Stomach smooth muscle (tissue), 2 donors: ENCODE data around the gene DCTN2.
A peak's percentile ranks its signal among the peaks of the same experiment; 100 is the strongest.

Experiments
- H3K27ac ChIP-seq: one replicate; pipeline ENCODE4 v1.7.0; 2013; ENCODE audit warnings: mild to moderate bottlenecking, low read length, inconsistent platforms
- H3K27me3 ChIP-seq, 2 donors: one replicate each; pipeline ENCODE4 v1.7.0; 2013; ENCODE audit warnings: low read length in 2 of 2; ENCODE audit not compliant: insufficient read depth in 2 of 2, control insufficient read depth in 1 of 2
- H3K36me3 ChIP-seq, 2 donors: one replicate each; pipeline ENCODE4 v1.7.0; 2013; ENCODE audit warnings: low read length in 2 of 2; ENCODE audit not compliant: control insufficient read depth in 2 of 2, insufficient read depth in 2 of 2
- H3K4me1 ChIP-seq: one replicate; pipeline ENCODE4 v1.7.0; 2013; ENCODE audit warnings: low read length; ENCODE audit not compliant: control insufficient read depth, insufficient read depth
- H3K4me3 ChIP-seq, 2 donors: one replicate each; pipeline ENCODE4 v1.7.0; 2013; ENCODE audit warnings: low read length in 2 of 2
- H3K9ac ChIP-seq, 2 donors: one replicate each; pipeline ENCODE4 v1.7.0; 2013; ENCODE audit warnings: low read length in 2 of 2, mild to moderate bottlenecking in 1 of 2
- H3K9me3 ChIP-seq, 2 donors: one replicate each; pipeline ENCODE4 v1.7.0; 2013; ENCODE audit warnings: low read length in 2 of 2; ENCODE audit not compliant: control insufficient read depth in 2 of 2
- donor health status: healthy.
- donor health status: Pancreatic carcinoma.

The DCTN2 gene

DNA sequence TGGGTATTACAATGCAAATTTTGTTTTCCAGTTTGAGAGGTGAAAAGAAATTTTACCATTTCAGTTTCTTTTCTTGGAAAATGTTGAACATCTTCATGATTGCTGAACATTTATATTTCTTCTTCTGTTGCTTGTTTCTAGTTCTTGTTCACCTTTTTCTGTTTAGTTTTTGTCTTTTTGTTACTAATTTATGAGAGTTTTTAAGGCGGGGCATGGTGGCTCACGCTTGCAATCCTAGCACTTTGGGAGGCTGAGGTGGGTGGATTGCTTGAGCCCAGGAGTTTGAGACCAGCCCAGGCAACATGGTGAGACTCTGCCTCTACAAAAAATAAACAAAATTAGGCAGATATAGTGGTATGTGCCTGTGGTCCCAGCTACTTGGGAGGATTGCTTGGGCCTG lies 13.5 kb upstream of the DCTN2 start:
- H3K27me3 ChIP-seq: peaks cover 0 to 2% of the 10 kb centered on the region in 2 donors
- no peaks in the 10 kb centered on the region for H3K36me3 ChIP-seq

DNA sequence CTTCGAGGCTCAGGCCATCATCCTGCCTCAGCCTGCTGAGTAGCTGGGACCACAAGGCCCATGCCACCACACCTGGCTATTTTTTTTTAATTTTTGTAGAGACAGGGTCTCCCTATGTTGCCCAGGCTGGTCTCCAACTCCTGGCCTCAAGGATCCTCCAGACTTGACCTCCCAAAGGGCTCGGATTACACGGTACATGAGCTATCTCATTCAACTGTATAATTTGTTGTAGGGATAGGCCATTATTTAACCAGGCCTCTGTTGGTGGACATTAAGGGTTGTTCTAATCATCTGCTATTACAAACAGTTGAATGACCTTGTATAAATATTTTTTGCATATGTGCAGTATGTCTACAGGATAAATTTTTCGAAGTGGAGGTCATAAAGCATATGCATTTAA lies 11.9 kb upstream of the DCTN2 start:
- H3K9me3 ChIP-seq: no peaks in the 10 kb centered on the region
- no peak overlapping the region for H3K9ac ChIP-seq
- H3K4me3 ChIP-seq: no peak overlapping the region
- H3K36me3 ChIP-seq: no peaks in the 10 kb centered on the region
- H3K27ac ChIP-seq: no peak overlapping the region
- H3K4me1 ChIP-seq: no peaks in the 10 kb centered on the region
- H3K27me3 ChIP-seq: peaks cover 0 to 2% of the 10 kb centered on the region in 2 donors

More for the DNA sequence above, 13.5 kb upstream of the DCTN2 start:
- Histone ChIP-seq H3K9me3 (no peaks in the 10 kb centered on the region), H3K27ac (no peak overlapping the region), H3K4me1 (no peaks in the 10 kb centered on the region), H3K9ac (no peak overlapping the region), H3K4me3 (no peak overlapping the region)

DNA sequence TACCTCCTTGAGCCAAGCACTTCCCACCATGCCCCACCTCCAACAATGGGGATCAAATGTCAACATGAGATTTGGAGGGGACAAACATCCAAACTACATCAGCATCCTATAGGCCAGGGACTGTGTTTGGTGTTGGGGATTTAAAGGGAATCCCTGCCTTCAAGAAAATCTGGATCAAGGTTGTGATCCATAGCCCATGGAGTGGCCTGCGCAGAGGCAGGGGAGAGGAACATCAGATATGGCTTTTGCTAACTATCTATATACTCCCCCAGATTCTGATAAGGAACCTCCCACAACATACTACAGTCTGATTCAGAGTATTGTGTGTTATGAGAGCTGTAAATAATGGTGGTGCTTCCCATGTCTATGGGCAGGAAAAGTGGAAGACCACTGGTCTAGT lies 7.9 kb upstream of the DCTN2 start:
- no peaks in the 10 kb centered on the region for H3K9me3 ChIP-seq
- H3K4me3 ChIP-seq: no peak overlapping the region
- no peaks in the 10 kb centered on the region for H3K36me3 ChIP-seq
- H3K4me1 ChIP-seq: peaks cover 4% of the 10 kb centered on the region
- peaks cover 14 to 22% of the 10 kb centered on the region in 2 donors for H3K27me3 ChIP-seq
- H3K9ac ChIP-seq: no peak overlapping the region
- H3K27ac ChIP-seq: no peak overlapping the region

DNA sequence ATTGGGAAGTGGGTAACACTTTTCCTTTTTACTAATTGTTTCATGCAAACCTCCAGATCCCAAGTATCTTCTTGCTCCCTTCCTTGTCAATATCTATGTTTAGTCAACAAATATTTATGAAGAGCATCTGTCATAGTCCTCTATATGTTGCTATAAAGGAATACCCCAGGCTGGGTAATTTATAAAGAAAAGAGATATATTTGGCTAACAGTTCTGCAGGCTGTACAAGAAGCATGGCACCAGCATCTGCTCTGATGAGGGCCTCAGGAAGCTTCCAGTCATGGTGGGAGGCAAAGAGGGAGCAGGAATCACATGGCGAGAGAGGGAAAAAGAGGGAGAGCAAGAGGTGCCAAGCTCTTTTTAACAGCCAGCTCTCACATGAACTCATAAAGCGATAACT lies 7.5 kb upstream of the DCTN2 start:
- H3K27me3 ChIP-seq: peaks cover 18 to 23% of the 10 kb centered on the region in 2 donors
- no peak overlapping the region for H3K9ac ChIP-seq

DNA sequence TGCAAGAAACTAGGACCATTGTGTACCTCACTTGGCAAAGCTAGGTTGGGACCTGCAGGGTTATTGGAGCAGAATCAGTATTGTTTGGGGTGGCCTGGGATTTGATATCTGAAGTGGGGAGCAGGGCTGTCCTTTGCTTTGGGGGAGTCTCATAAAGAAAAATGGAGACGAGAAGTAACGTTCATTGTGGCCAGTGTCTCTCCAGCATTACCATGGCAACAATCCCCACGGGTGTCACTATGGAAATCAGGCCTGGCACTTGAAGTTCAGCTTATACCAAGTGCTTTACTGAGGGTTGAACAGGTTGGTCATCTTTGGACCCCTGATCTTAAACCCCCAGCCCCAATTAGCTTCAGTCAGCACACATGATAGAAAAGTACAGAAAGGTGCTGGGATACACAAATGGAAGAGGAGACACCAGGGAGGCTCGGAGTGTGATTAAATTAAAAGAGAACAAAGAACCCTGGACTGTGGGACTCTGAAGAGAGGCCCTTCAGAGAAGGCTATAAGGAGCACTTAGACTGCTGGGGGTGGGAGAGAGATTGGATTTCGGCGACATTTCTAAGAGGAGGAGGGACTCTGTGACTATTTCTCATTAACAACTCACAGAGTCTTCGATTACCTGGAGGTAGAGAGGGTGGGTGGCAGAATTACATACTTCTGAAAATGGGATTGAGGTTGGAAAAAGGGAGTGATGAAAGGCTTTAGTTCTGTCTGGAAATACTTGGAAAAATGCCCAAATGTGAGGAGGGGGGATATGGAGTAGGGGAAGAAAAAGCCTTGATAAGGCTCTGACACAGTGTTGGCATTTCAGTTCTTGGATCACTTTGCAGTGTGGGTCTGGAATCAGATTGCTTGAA lies 6.6 kb upstream of the DCTN2 start:
- Histone ChIP-seq H3K36me3 (no peaks in the 10 kb centered on the region), H3K27me3 (peaks cover 27 to 31% of the 10 kb centered on the region in 2 donors), H3K27ac (no peak overlapping the region), H3K4me1 (peaks cover 7% of the 10 kb centered on the region), H3K9me3 (no peaks in the 10 kb centered on the region), H3K4me3 (no peak overlapping the region), H3K9ac (no peak overlapping the region)

More for the DNA sequence above, 7.5 kb upstream of the DCTN2 start:
- peaks cover 7% of the 10 kb centered on the region for H3K4me1 ChIP-seq
- no peaks in the 10 kb centered on the region for H3K36me3 ChIP-seq
- H3K27ac ChIP-seq: no peak overlapping the region
- no peak overlapping the region for H3K4me3 ChIP-seq
- no peaks in the 10 kb centered on the region for H3K9me3 ChIP-seq

DNA sequence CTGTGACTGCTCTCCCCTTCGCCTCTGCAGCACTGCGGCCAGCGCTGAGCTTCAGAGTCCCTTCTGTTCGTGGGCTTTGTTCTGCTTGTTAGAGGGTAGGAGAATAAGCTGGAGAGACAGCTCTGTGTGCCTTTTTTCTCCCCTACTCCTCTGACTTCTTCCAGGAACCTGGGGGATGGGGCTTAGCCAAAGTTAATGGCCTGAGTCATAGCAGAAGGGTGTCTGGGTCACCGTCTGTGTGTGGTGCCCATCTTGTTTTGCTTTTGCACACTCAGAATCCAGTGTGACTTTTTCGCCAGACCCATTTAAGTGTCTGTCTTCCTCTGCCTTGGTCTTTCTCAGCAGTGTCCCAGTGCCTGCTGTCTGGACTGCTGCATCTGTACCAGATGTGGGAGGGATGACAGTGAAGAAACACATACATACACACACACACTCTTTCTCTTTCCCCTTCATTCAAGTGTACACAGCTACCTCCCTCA lies 5.9 kb upstream of the DCTN2 start:
- Histone ChIP-seq H3K4me3 (no peak overlapping the region), H3K36me3 (no peaks in the 10 kb centered on the region), H3K9ac (no peak overlapping the region), H3K4me1 (peaks cover 7% of the 10 kb centered on the region), H3K27ac (no peak overlapping the region), H3K9me3 (no peaks in the 10 kb centered on the region), H3K27me3 (peaks cover 30 to 34% of the 10 kb centered on the region in 2 donors)

DNA sequence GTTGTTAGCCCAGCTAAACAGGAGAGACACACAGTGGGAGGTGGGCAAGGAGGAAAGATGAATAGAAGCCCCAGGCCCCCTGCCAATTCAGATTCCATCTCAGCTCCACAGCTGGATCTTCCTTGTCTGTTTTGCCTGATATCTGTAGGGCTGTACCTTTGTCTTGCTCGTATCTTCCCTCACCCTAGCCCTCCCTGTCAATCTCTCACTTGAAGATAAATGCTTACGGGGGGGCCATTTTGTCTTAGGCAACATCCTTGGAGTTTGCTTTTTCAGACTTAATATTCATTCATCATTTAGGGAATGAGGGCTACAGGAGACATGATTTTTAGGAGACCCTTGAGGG lies 5.3 kb upstream of the DCTN2 start:
- Histone ChIP-seq H3K9ac (no peak overlapping the region), H3K4me1 (peaks cover 7% of the 10 kb centered on the region), H3K4me3 (no peak overlapping the region), H3K36me3 (no peaks in the 10 kb centered on the region), H3K27ac (no peak overlapping the region), H3K9me3 (no peaks in the 10 kb centered on the region), H3K27me3 (peaks cover 30 to 34% of the 10 kb centered on the region in 2 donors)

DNA sequence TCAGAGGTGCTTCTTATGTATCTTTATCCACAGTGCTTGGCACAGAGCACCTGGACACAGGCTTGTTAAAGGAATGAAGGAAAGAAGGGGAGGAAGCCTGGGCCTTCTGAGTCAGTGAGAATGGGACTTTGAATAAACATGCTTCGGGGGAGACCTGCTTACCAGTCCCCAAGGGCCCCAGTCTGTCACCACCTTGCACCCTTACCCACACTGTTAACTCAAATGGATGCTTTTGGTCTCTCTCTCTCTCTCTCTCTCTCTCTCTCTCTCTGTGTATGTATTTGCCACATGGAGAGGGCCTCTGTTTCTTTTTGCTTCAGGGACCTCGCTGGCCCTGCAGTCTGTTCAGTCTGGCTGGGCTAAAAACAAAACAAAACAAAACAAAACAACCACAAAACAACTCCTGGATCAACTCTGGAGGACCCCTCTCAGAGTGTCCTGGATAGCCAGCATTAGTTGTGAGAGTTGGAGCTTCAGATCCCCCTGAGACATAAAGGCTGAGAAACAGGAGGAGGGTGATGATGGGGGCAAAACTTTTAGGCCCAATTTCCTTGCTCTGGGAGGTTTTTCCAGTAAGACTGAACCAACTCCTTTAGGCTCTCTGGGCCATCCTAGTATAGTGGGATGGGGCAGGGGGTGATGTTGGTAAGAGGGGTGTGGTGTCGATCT lies 4.8 kb upstream of the DCTN2 start:
- H3K36me3 ChIP-seq: no peaks in the 10 kb centered on the region
- H3K9ac ChIP-seq: no peak overlapping the region
- peaks cover 7% of the 10 kb centered on the region for H3K4me1 ChIP-seq
- H3K27me3 ChIP-seq: peaks cover 30 to 34% of the 10 kb centered on the region in 2 donors
- H3K27ac ChIP-seq: no peak overlapping the region
- no peak overlapping the region for H3K4me3 ChIP-seq
- no peaks in the 10 kb centered on the region for H3K9me3 ChIP-seq

DNA sequence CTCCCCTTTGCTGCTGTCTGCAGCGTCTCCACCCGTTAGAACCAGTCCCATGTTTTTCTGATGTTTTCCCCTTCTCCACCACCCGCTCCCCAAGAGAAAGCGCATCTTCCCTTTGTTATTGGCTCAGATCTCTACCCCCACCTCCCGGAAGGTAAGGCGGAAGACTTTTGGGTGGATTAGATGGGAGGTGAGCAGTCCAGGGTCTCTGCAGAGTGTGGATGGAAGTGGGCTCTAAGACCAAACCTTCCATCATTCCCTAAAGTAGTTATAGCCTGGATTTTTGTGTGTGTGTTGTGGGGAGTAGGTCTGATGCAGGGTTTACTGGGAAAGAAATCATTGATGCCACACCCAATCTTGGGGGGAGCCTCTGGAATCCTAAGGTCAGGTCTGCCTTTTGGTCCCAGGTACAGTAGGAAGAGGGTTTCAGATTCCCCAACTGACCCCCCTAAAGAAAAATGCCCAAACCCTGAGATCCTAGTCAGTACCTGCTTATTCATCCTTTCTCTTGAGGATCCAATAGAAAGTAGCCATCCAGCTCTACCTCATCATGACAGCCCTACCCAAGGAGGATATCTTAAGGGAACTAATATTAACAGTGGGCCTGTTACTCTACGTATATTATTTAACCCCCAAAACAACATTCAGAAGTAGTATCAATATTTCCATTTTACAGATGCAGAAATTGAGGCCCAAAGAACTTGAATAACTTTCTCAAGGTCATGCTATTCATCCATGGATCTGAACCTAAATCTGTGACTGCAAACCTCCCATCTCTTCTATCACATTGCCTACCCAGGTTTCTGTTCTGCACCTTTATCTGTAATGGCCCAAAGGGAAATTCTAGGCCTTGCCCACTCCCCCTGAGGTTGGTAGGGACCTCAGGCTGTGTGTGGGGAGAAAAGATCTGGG lies 3.9 kb upstream of the DCTN2 start:
- Histone ChIP-seq H3K27ac (no peak overlapping the region), H3K27me3 (peaks cover 30 to 34% of the 10 kb centered on the region in 2 donors)

DNA sequence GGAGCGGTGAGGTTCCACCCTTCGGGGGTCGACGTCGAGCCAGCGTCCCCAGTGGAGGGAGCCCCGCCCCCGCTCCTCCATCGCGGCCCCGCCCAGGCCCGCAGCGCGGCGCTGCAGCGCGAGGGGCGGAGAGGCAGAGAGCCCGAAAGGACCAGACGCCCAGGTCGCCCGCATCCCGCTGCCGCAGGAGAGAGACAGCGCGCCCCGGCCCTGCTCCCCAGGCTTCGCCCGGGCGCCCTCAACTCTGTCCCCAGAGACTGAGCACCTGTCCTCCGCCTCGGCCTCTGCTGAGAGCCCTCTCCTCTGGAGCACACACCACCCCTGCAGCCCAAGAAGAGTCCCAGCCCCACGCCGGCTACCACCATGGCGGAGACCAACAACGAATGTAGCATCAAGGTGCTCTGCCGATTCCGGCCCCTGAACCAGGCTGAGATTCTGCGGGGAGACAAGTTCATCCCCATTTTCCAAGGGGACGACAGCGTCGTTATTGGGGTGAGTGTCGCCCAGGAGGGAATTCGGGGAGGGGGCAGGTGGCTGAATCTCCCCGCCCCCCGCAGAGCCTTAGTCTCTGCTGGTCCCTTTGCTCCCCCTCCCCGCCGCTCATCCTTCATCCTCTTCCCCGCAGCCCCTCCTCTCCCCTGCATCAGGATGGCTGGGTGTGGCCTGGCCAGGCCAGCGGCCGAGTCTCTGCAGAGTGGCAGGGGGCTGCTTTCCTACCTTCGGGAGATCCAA lies 3.1 kb upstream of the DCTN2 start, which contains the start of gene KIF5A:
KIF5A (plus strand) TSS at position 136 of the 732 bp plus-strand sequence; CDS start at position 364, 228 bp downstream.
- Histone ChIP-seq H3K4me3 (peak within 1 kb of the TSS; percentile 58 to 69), H3K9me3 (no peaks in the 10 kb centered on the region), H3K4me1 (peaks cover 18% of the 10 kb centered on the region), H3K27ac (no peak within 1 kb of the TSS), H3K36me3 (no peaks in the 10 kb centered on the region), H3K27me3 (peaks cover 30 to 34% of the 10 kb centered on the region in 2 donors), H3K9ac (peak within 1 kb of the TSS in 1 of 2 donors; percentile 5)

More for the DNA sequence above, 3.9 kb upstream of the DCTN2 start:
- Histone ChIP-seq H3K4me1 (peaks cover 12% of the 10 kb centered on the region), H3K9me3 (no peaks in the 10 kb centered on the region), H3K9ac (no peak overlapping the region), H3K4me3 (peak overlapping the region in 1 of 2 donors; percentile 69), H3K36me3 (no peaks in the 10 kb centered on the region)
